Measurements from ENCODE around the gene SEMA3F. TPM values are rescaled to one million over a fixed set of nuclear protein-coding genes. Genes with fewer than 3 reads are reported as not detected.

Gene SEMA3F
- total RNA-seq, 4 donors from 2014 or later = 106 to 151 (median 120) TPM

DNA sequence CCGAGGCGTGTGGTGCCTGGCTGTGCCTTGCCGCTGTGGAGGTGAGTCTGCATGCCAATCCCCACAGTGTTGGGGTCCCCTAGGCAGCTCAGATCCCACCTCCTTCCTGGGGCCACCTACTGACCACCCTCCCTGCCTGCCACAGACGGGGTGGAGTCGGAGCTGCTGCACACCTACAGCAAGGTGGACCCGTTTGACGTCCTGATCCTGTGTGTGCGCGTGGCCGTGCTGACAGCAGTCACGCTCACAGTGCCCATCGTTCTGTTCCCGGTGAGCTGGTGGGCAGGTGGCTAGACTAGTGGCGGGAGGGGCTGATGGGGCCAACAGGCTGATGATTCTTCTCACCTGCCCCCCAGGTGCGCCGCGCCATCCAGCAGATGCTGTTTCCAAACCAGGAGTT, 63.3 kb downstream of the SEMA3F start:
- TF ChIP-seq, protein P1, sequence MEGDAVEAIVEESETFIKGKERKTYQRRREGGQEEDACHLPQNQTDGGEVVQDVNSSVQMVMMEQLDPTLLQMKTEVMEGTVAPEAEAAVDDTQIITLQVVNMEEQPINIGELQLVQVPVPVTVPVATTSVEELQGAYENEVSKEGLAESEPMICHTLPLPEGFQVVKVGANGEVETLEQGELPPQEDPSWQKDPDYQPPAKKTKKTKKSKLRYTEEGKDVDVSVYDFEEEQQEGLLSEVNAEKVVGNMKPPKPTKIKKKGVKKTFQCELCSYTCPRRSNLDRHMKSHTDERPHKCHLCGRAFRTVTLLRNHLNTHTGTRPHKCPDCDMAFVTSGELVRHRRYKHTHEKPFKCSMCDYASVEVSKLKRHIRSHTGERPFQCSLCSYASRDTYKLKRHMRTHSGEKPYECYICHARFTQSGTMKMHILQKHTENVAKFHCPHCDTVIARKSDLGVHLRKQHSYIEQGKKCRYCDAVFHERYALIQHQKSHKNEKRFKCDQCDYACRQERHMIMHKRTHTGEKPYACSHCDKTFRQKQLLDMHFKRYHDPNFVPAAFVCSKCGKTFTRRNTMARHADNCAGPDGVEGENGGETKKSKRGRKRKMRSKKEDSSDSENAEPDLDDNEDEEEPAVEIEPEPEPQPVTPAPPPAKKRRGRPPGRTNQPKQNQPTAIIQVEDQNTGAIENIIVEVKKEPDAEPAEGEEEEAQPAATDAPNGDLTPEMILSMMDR (IDR thresholded peaks at IDR 0.05) = no peak
- TF ChIP-seq POLR2A (IDR thresholded peaks at IDR 0.05) = no peak
- no peak for DNase-seq (ENCODE audit: low spot score in 2 of 2)
- no peak overlapping the region for H3K4me3 ChIP-seq (ENCODE audit: low read depth, poor library complexity, severe bottlenecking)
- 95% methylated on average over 8 to 17 of the region's 17 CpGs for WGBS, 2 donors
- intact Hi-C loops (cut with DNase I; ENCODE audit: low total_unique reads) = no loop called here

DNA sequence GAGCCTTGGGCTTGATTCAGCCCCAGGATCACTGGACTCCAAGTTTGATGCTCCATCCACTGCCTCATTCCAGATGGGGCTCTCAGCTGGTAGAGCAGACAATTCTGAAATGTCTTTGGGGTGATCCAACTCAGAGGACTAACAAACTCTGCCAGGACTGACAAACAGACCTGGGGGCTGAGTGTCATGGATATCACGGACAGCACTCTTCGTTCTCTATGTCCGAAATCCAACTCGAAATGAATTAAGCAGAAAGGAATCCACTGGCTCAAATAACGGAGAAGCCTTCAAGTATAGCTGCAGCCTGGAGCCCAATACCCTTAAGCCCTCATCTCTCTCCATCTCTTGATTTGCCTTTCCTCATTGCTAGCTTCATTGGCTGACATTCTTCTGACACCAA, 64.2 kb downstream of the SEMA3F start:
- 89 to 93% methylated on average over 5 of the region's 5 CpGs for WGBS, 2 donors
- intact Hi-C loops (cut with DNase I; ENCODE audit: low total_unique reads) = no loop called here
- no peak overlapping the region for H3K4me3 ChIP-seq (ENCODE audit: low read depth, poor library complexity, severe bottlenecking)

DNA sequence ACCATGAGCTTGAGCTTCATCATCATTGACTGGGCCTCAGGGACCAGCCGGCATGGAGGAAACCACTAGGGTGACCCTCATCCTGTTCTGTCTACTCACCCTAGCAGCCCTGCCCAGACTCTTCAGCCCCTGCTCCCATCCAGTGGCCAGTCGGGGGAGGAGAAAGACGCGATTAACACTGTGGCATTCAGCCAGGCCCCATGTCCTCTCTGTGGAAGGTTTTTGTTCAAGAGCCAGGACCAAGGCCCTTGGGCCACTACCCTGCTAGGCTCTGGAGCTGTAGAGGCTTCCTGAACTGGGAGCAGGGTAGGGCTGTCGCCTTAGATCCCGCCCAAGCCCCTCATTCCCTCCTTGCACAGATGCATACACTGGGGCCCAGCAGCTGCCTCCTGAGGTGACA, 65.0 kb downstream of the SEMA3F start:
- WGBS, 2 donors = 79 to 80% methylated on average over 6 of the region's 6 CpGs
- intact Hi-C loops (cut with DNase I; ENCODE audit: low total_unique reads) = no loop called here

More for the DNA sequence above, 64.2 kb downstream of the SEMA3F start:
- TF ChIP-seq, protein P1 (IDR thresholded peaks at IDR 0.05) = no peak
- TF ChIP-seq POLR2A (IDR thresholded peaks at IDR 0.05) = no peak
- no peak for DNase-seq (ENCODE audit: low spot score in 2 of 2)

DNA sequence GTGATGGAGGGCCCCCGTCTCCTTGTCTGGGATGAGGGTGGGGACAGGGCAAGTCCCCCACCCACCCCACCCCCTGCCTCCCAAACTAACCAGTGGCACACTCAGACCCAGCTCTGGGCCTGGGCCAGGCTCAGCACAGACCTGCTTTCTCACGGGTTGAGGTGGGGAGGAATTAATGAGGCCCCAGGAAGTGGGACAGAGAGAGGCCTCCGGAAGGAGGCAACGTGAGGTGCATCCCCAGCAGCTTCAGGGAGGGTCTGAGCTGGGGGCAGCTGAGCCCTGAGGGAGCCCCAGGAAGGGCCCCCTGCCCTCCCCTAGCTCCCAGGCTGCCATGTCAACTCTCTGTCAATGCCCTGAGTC, 65.9 kb downstream of the SEMA3F start:
- H3K4me3 ChIP-seq (ENCODE audit: low read depth, poor library complexity, severe bottlenecking) = no peak overlapping the region
- WGBS, 2 donors = 71 to 74% methylated on average over 2 to 4 of the region's 4 CpGs
- DNase-seq (ENCODE audit: low spot score in 2 of 2) = no peak
- TF ChIP-seq, protein P1 (IDR thresholded peaks at IDR 0.05) = no peak
- TF ChIP-seq POLR2A (IDR thresholded peaks at IDR 0.05) = no peak
- intact Hi-C loops (cut with DNase I; ENCODE audit: low total_unique reads) = no loop called here

More for the DNA sequence above, 65.0 kb downstream of the SEMA3F start:
- no peak overlapping the region for H3K4me3 ChIP-seq (ENCODE audit: low read depth, poor library complexity, severe bottlenecking)
- DNase-seq (ENCODE audit: low spot score in 2 of 2) = no peak
- TF ChIP-seq POLR2A (IDR thresholded peaks at IDR 0.05) = no peak
- TF ChIP-seq, protein P1 (IDR thresholded peaks at IDR 0.05) = no peak

DNA sequence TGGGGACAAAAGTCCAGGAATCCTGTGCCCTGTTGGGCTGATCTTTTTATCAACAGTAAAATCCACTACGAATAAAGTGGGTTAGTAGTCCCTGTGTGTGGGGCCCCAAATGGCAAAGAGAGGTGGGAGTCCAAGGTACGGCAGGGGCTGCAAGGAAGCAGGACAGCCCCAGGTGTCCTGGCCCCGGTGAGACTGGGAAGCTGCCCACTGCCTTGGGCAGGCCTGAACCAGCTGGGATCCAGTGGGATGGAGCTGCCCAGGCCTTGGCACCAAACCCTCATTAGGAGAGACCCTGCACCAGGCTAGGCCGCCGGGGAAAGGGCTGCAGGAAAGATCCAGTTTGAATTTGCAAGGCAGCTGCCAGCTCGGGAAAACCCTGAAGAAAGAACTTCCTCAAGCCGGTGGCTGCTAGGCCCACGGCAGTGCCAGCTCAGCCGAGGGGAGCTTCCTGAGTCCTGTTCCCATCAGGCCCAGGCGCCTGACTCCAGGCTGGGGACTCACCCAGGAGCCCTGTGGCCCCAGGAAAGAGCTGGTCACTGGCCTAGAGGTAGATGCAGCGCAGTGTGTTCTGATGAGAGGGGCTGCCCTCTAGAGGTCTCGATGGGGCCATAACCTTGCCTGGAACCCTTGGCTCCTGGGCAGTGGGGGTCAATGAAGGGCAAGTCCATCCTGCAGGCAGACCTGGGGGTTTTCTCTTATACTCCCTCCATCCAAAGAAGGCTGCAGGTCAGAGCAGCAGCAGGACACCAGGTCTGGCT, 66.5 kb downstream of the SEMA3F start:
- intact Hi-C loops (cut with DNase I; ENCODE audit: low total_unique reads) = no loop called here
- TF ChIP-seq, protein P1 (IDR thresholded peaks at IDR 0.05) = no peak
- TF ChIP-seq POLR2A (IDR thresholded peaks at IDR 0.05) = no peak
- no peak overlapping the region for H3K4me3 ChIP-seq (ENCODE audit: low read depth, poor library complexity, severe bottlenecking)
- DNase-seq (ENCODE audit: low spot score in 2 of 2) = no peak
- 62 to 66% methylated on average over 11 to 12 of the region's 12 CpGs for WGBS, 2 donors

DNA sequence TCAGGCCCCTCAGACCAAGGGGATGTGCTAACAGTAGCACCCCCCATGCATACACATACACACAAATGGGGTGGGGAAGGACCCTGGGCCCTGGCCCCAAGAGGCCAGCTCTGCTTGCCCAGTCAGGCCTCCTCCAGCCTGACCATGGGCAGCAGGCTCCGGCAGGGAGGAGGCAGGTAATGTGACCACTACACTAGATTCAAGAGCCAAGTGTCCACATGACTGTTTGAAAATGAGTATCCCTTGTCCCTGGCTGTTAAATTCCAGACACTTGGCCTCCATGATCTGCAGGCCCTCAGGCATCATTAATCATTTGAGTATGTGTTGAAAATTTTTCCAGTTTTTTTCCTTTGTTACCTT, 67.0 kb downstream of the SEMA3F start:
- 80 to 83% methylated on average over 1 of the region's 1 CpG for WGBS, 2 donors
- TF ChIP-seq POLR2A (IDR thresholded peaks at IDR 0.05) = no peak
- TF ChIP-seq, protein P1 (IDR thresholded peaks at IDR 0.05) = no peak
- H3K4me3 ChIP-seq (ENCODE audit: low read depth, poor library complexity, severe bottlenecking) = no peak overlapping the region
- DNase-seq (ENCODE audit: low spot score in 2 of 2) = no peak
- intact Hi-C loops (cut with DNase I; ENCODE audit: low total_unique reads) = no loop called here
